ENCODE data around the gene MIDN.
"Not testable (repeated sequence)": the region's sequence is repeated elsewhere in the genome, so short reads cannot be mapped to it uniquely, and the experiment has no call there.

The MIDN gene

GRCh38 chr19:1296078-1296477 lies 47.7 kb downstream of the MIDN start:
- DNase-seq = no peak

DNA sequence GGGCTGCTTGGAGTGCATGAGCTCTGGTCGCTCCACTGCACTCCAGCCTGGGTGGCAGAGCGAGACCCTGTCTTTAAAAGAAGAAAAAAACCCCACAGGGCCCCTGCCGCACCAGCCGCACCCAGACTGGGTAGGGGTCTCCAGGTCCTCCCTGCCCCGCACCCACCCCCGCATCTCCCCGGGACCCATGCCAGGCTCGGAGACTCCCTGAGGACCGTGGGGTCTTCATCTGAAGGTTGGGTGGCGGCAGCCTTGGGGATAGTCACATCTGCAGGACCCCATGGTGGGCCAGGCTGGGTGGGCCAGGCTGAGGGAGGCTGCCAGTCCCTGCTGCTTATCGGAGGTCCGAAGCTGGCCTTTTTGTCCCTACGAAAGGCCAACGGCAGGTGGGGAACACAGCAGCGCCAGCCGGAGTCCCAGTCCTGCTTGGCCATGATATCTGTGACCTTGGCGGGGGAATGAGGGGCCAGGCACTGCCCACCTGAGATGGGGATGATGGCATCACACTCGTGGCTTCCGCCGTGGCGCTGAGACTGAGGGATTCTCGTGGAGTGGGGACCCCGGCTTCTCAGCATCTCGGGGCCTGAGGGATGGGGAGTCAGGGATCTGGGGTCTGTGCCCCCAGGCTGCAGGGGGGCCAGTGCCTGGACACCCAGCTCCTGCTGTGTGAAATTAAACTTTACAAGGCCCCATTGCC lies 48.3 kb downstream of the MIDN start:
- no peak for DNase-seq

DNA sequence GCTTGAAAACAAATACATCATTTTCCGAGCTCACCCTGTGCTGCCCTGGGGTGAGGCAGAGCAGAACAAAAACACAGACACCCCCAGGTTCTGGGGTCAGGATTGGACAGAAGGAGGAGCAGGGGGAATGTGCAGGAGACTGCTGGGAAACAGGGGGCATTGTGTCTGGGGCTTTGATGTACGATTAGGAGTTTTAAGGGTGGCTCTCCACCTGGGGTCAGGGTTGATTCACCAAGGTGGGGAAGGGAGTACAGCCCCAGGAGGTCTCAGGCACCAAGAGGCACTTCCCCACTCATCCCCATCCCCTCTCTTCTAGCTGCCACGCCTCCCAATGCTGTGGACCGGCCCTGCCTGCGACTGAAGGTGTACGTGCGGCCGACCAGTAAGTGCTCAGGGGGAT lies 49.9 kb downstream of the MIDN start:
- no peak for DNase-seq

- no peak for DNase-seq
Observed at GRCh38 chr19:1299801-1300200, 51.4 kb downstream of the MIDN start.

GRCh38 chr19:1300744-1301490 lies 52.5 kb downstream of the MIDN start:
- DNase-seq = no peak

- DNase-seq = no peak
Observed at GRCh38 chr19:1302533-1303239, 54.3 kb downstream of the MIDN start.

DNA sequence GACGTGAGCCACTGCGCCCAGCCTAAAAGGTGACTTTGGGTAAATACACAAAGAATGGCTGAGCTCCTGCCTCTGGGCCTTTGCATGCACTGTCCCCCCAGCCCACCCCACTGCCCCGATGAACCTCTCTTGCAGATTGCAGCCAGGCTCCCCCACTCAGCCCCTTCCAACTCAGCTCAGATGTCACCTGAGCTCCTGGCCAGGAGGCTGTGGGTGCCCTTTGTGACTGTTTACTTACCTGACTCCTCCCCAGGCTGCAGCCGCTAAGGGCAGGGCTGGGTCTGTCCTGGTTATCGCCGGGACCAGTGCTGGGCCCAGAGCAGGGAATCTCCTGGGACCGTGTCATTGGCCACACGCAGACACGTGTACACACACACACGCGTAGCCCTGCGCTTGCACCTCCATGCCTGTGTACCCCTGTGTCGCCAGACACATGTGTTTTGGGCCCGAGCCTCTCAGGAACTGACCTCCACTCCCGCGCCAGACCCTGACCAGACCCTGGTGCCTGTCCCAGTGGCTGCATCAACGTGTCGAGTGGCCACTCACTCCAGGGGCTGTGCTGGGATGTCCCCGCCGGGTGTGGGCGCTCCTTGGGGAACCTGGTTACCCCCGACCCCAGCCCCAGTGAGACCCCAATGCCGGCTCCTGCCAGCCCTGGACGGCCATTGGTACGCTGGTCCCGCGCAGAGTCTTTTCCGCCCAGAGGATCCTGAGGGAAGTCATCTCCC lies 56.0 kb downstream of the MIDN start:
- no peak for DNase-seq

DNA sequence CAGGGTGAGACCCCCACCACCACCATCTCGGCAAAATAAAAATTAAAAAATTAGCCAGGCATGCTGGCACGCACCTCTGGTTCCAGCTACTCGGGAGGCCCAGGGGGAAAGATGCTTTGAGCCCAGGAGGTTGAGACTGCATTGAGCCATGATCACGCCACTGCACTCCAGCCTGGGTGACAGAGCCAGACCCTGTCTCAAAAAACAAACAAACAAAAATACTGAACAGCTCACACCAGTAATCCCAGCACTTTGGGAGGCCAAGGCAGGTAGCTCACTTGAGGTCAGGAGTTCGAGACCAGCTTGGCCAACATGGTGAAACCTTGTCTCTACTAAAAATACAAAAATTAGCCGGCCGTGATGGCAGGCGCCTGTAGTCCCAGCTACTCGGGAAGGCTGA lies 57.0 kb downstream of the MIDN start:
- not testable (repeated sequence) for DNase-seq

DNA sequence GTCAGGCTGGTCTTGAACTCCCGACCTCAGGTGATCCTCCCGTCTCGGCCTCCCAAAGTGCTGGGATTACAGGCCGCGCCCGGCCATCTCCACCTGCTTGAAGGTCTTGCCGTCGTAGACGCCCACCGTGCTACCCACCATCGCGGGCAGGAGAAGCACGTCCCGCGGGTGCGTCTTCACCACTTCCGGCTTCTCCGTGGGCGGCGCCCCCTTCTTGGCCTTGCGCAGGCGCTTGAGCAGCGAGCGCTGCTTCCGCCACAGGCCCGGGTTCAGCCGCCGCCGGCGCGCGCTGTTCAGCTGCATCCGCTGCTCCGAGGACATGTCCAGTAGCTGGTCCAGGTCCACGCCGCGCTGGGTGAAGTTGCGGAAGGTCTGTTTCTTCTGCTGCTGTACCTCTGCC lies 58.9 kb downstream of the MIDN start:
- DNase-seq = no peak

- DNase-seq = no peak
Observed at GRCh38 chr19:1307755-1308303, 59.4 kb downstream of the MIDN start.

DNA sequence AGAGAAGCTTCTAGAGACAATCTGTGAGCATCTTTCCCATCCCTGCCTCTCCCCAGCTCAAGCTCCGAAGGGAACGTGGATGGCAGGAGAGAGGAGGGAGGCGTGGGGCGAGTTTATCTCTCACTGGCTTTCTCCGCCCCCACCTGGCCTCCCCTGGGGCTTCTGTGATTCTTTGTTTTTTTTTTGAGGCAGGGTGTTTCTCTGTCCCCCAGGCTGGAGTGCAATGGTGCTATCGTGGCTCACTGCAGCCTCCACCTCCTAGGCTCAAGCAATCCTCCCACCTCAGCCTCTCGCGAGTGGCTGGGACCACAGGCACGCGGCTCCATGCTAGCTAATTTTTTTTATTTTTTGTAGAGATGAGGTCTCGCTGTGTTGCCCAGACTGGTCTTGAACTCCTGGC lies 60.3 kb downstream of the MIDN start:
- DNase-seq = no peak
